GM12891 (cell line): ENCODE data around the gene EDNRA.

Experiments
- POLR2A ChIP-seq: IDR thresholded peaks from 2 replicates; pipeline ENCODE4 v1.6.1; 2011; ENCODE audit warnings: low read depth, low read length, control low read depth
- POLR2AphosphoS5 ChIP-seq: IDR thresholded peaks from 2 replicates; pipeline ENCODE4 v1.6.1; 2011; ENCODE audit warnings: low read depth, low read length, control low read depth
- SPI1 ChIP-seq: IDR thresholded peaks from 2 replicates; pipeline ENCODE4 v1.6.1; 2011; ENCODE audit warnings: low read depth, low read length, control low read depth
- TAF1 ChIP-seq: IDR thresholded peaks from 2 replicates; pipeline ENCODE4 v1.6.1; 2011; ENCODE audit warnings: low read depth, low read length, control low read depth

GRCh38 chr4:147580396-147580795 lies 99.5 kb downstream of the EDNRA start:
- TF ChIP-seq POLR2A (no peak), TAF1 (no peak), SPI1 (no peak), POLR2AphosphoS5 (no peak)
